ENCODE data around the gene GALR1. TPM values are rescaled to one million over a fixed set of nuclear protein-coding genes. Genes with fewer than 3 reads are reported as not detected.
A peak's percentile ranks its signal among the peaks of the same experiment; 100 is the strongest.

Gene GALR1
- total and polyA plus RNA-seq, 2 donors (not counting 3 experiments of a cell fraction or from before 2014, with no cell fraction given) = not detected

GRCh38 chr18:77248873-77249568, 627 bp upstream of the GALR1 start:
- Histone ChIP-seq H3K4me3 (replicated peaks in 1 of 3; ENCODE audit: insufficient read depth in 1 of 3, low read depth in 1 of 3, low read length in 3 of 3) (no peak overlapping the region), H3K9me1 (replicated peaks; ENCODE audit: control insufficient read depth, extremely low read depth, insufficient read depth, low read length) (no peaks in the 10 kb centered on the region), H4K20me1 (replicated peaks; ENCODE audit: control insufficient read depth, extremely low read depth, insufficient read depth, low read length) (no peaks in the 10 kb centered on the region), H3K9me3 (replicated peaks; ENCODE audit: control insufficient read depth, insufficient read depth, low read length) (no peaks in the 10 kb centered on the region), H3K27ac (ENCODE audit: insufficient read depth, low read depth, low read length) (no peak overlapping the region), H3K27me3 (ENCODE audit: control insufficient read depth in 2 of 2, insufficient read depth in 2 of 2, low read length in 2 of 2) (peaks cover 21 to 34% of the 10 kb centered on the region in 2 experiments), H3K36me3 (ENCODE audit: control insufficient read depth in 2 of 2, extremely low read depth in 1 of 2, insufficient read depth in 2 of 2, low read length in 2 of 2) (no peaks in the 10 kb centered on the region), H3K9ac (replicated peaks; ENCODE audit: extremely low read depth, insufficient read depth, low read length) (no peak overlapping the region), H3K79me2 (ENCODE audit: control insufficient read depth, insufficient read depth, low read length) (no peaks in the 10 kb centered on the region), H3K4me1 (ENCODE audit: control insufficient read depth, extremely low read depth, insufficient read depth, low read length) (no peaks in the 10 kb centered on the region), H2AFZ (ENCODE audit: low read depth, low read length) (no peak overlapping the region), H3K4me2 (ENCODE audit: insufficient read depth, low read length) (peak overlapping the region; percentile 48)
- BruUV-seq (replicated peaks) = no TSS peak
- POLR2A ChIA-PET = no interaction called here
- CTCF ChIA-PET = no interaction called here
- no peak for DNase-seq (ENCODE audit: low read depth, low spot score)
- intact Hi-C loops (cut with micrococcal nuclease) (no loop called here), dilution Hi-C loops (cut with MboI; ENCODE audit: extremely low pct_ligation_motif_present, low sequenced_read_pairs) (no loop called here)
- no peak for FAIRE-seq
- TF ChIP-seq MAX (IDR thresholded peaks at IDR 0.05; ENCODE audit: insufficient read depth, insufficient read length) = no peak
- no peak for TF ChIP-seq POLR2A (IDR thresholded peaks at IDR 0.05; ENCODE audit: low read depth, low read length)
- TF ChIP-seq JUN (IDR thresholded peaks at IDR 0.05; ENCODE audit: borderline replicate concordance, insufficient read depth, insufficient read length, low read depth) = no peak
- no peak for TF ChIP-seq FOS (IDR thresholded peaks at IDR 0.05; ENCODE audit: borderline replicate concordance, insufficient read depth, low read length)
- no peak for TF ChIP-seq MYC (IDR thresholded peaks at IDR 0.05; ENCODE audit: low read depth, low read length)

GRCh38 chr18:77250501-77250925, 865 bp downstream of the GALR1 start:
- no peaks in the 10 kb centered on the region for H3K4me1 ChIP-seq (ENCODE audit: control insufficient read depth, extremely low read depth, insufficient read depth, low read length)
- TF ChIP-seq FOS (IDR thresholded peaks at IDR 0.05; ENCODE audit: borderline replicate concordance, insufficient read depth, low read length) = no peak
- TF ChIP-seq POLR2AphosphoS5 (IDR thresholded peaks at IDR 0.05; ENCODE audit: insufficient read depth, low read depth, low read length) = no peak
- no peak for TF ChIP-seq JUN (IDR thresholded peaks at IDR 0.05; ENCODE audit: borderline replicate concordance, insufficient read depth, insufficient read length, low read depth)
- no peak for TF ChIP-seq EZH2 (IDR thresholded peaks at IDR 0.05; ENCODE audit: borderline replicate concordance, low read depth, low read length, severe bottlenecking)
- TF ChIP-seq GATA2 (IDR thresholded peaks at IDR 0.05; ENCODE audit: insufficient read depth, insufficient read length, low read depth, low read length) = no peak
- TF ChIP-seq MYC (IDR thresholded peaks at IDR 0.05; ENCODE audit: low read depth, low read length) = no peak
- TF ChIP-seq MAX (IDR thresholded peaks at IDR 0.05; ENCODE audit: insufficient read depth, insufficient read length) = no peak
- no peak for TF ChIP-seq POLR2A (IDR thresholded peaks at IDR 0.05; ENCODE audit: low read depth, low read length)
- TF ChIP-seq CTCF (IDR thresholded peaks at IDR 0.05; ENCODE audit: extremely low read depth in 1 of 2, insufficient read depth in 1 of 2, low read depth in 1 of 2, low read length in 2 of 2) = no peak
- no peak for DNase-seq (ENCODE audit: low read depth, low spot score)
- no peaks in the 10 kb centered on the region for H3K9me1 ChIP-seq (replicated peaks; ENCODE audit: control insufficient read depth, extremely low read depth, insufficient read depth, low read length)
- H2AFZ ChIP-seq (ENCODE audit: low read depth, low read length) = no peak overlapping the region
- peaks cover 21 to 34% of the 10 kb centered on the region in 2 experiments for H3K27me3 ChIP-seq (ENCODE audit: control insufficient read depth in 2 of 2, insufficient read depth in 2 of 2, low read length in 2 of 2)
- no peak overlapping the region for H3K27ac ChIP-seq (ENCODE audit: insufficient read depth, low read depth, low read length)
- no peak overlapping the region for H3K9ac ChIP-seq (replicated peaks; ENCODE audit: extremely low read depth, insufficient read depth, low read length)
- H3K79me2 ChIP-seq (ENCODE audit: control insufficient read depth, insufficient read depth, low read length) = no peaks in the 10 kb centered on the region
- H4K20me1 ChIP-seq (replicated peaks; ENCODE audit: control insufficient read depth, extremely low read depth, insufficient read depth, low read length) = no peaks in the 10 kb centered on the region
- dilution Hi-C loops (cut with MboI; ENCODE audit: extremely low pct_ligation_motif_present, low sequenced_read_pairs) = no loop called here
- no peak for FAIRE-seq
- no TSS peak for BruUV-seq (replicated peaks)
- CTCF ChIA-PET = no interaction called here
- POLR2A ChIA-PET = no interaction called here
- no peak overlapping the region for H3K4me3 ChIP-seq (replicated peaks in 1 of 3; ENCODE audit: insufficient read depth in 1 of 3, low read depth in 1 of 3, low read length in 3 of 3)
- intact Hi-C loops (cut with micrococcal nuclease) = no loop called here
- no peak overlapping the region for H3K4me2 ChIP-seq (ENCODE audit: insufficient read depth, low read length)
- no peaks in the 10 kb centered on the region for H3K9me3 ChIP-seq (replicated peaks; ENCODE audit: control insufficient read depth, insufficient read depth, low read length)
- no peaks in the 10 kb centered on the region for H3K36me3 ChIP-seq (ENCODE audit: control insufficient read depth in 2 of 2, extremely low read depth in 1 of 2, insufficient read depth in 2 of 2, low read length in 2 of 2)

All from endothelial cell of umbilical vein (primary cell).